ENCODE measurements around the gene ZRSR2. TPM values are rescaled to one million over a fixed set of nuclear protein-coding genes. Genes with fewer than 3 reads are reported as not detected.

ZRSR2 gene
- total RNA-seq, 1 experiment from 2014 or later: 3.0 TPM

GRCh38 chrX:15855568-15856221, 65.4 kb downstream of the ZRSR2 start:
- no peaks in the 10 kb centered on the region for H3K27me3 ChIP-seq (ENCODE audit: control insufficient read depth, insufficient read depth, low read length)
- in situ Hi-C loops (cut with HindIII; ENCODE audit: low pct_unique_long_range_greater_than_20kb, low sequenced_read_pairs) (no loop called here), intact Hi-C loops (cut with micrococcal nuclease; ENCODE audit: unreplicated experiment) (no loop called here)
- peak overlapping the region; percentile 56 to 64 for H3K4me3 ChIP-seq (ENCODE audit: low read depth in 2 of 2, low read length in 2 of 2)
- ChIA-PET CTCF (no interaction called here), POLR2A (no interaction called here)
- H3K4me1 ChIP-seq (ENCODE audit: control insufficient read depth, insufficient read depth, low read length): no peaks in the 10 kb centered on the region
- DNase-seq (ENCODE audit: low read depth, low spot score): no peak
- no peak for ATAC-seq
- no peaks in the 10 kb centered on the region for H3K36me3 ChIP-seq (ENCODE audit: control insufficient read depth, insufficient read depth, low read length)
- TF ChIP-seq REST (IDR thresholded peaks at IDR 0.05; ENCODE audit: insufficient read depth in 1 of 2, low read depth in 2 of 2, low read length in 1 of 2) (no peak), TCF7L2 (IDR thresholded peaks at IDR 0.05; ENCODE audit: low read depth, low read length) (no peak), SIN3A (IDR thresholded peaks at IDR 0.05; ENCODE audit: borderline replicate concordance, insufficient read depth, low read depth, low read length) (no peak), CTCF (IDR thresholded peaks at IDR 0.05) (no peak), POLR2AphosphoS5 (IDR thresholded peaks at IDR 0.05; ENCODE audit: low read depth, low read length) (no peak)
- no TSS peak for BruUV-seq (replicated peaks)
- H3K9me3 ChIP-seq (ENCODE audit: control insufficient read depth, insufficient read depth, low read depth, low read length): no peaks in the 10 kb centered on the region
- H3K27ac ChIP-seq (ENCODE audit: low read length): peak overlapping the region; percentile 12; the same call in 1 of the 2 replicates

GRCh38 chrX:15856222-15856587, 65.9 kb downstream of the ZRSR2 start:
- no peaks in the 10 kb centered on the region for H3K4me1 ChIP-seq (ENCODE audit: control insufficient read depth, insufficient read depth, low read length)
- H3K9me3 ChIP-seq (ENCODE audit: control insufficient read depth, insufficient read depth, low read depth, low read length): no peaks in the 10 kb centered on the region
- no peak for ATAC-seq
- POLR2A ChIA-PET: no interaction called here
- no TSS peak for BruUV-seq (replicated peaks)
- no peak for DNase-seq (ENCODE audit: low read depth, low spot score)
- CTCF ChIA-PET: no interaction called here
- no peaks in the 10 kb centered on the region for H3K36me3 ChIP-seq (ENCODE audit: control insufficient read depth, insufficient read depth, low read length)
- no peak overlapping the region for H3K4me3 ChIP-seq (ENCODE audit: low read depth in 2 of 2, low read length in 2 of 2)
- no peaks in the 10 kb centered on the region for H3K27me3 ChIP-seq (ENCODE audit: control insufficient read depth, insufficient read depth, low read length)
- TF ChIP-seq TCF7L2 (IDR thresholded peaks at IDR 0.05; ENCODE audit: low read depth, low read length): no peak
- TF ChIP-seq CTCF (IDR thresholded peaks at IDR 0.05): no peak
- no peak for TF ChIP-seq SIN3A (IDR thresholded peaks at IDR 0.05; ENCODE audit: borderline replicate concordance, insufficient read depth, low read depth, low read length)
- TF ChIP-seq REST (IDR thresholded peaks at IDR 0.05; ENCODE audit: insufficient read depth in 1 of 2, low read depth in 2 of 2, low read length in 1 of 2): no peak
- no peak for TF ChIP-seq POLR2AphosphoS5 (IDR thresholded peaks at IDR 0.05; ENCODE audit: low read depth, low read length)
- intact Hi-C loops (cut with micrococcal nuclease; ENCODE audit: unreplicated experiment) (no loop called here), in situ Hi-C loops (cut with HindIII; ENCODE audit: low pct_unique_long_range_greater_than_20kb, low sequenced_read_pairs) (no loop called here)
- no peak overlapping the region for H3K27ac ChIP-seq (ENCODE audit: low read length)
